A549 (cell line): ENCODE data around the gene ENTPD2.

ENCODE experiments used
- EP300 ChIP-seq, 2 experiments: fragments of >200 bp; sonication (Bioruptor Twin); formaldehyde crosslinking; IDR thresholded peaks; 2 replicates in 1 of 2; 3 replicates in 1 of 2; pipeline ENCODE4 v1.6.1; 2016 to 2017
- FOSB ChIP-seq: fragments of 250-450 bp; sonication (Bioruptor Pico); IDR thresholded peaks from 2 replicates; pipeline ENCODE4 v1.5.0; 2020; ENCODE audit warnings: mild to moderate bottlenecking, moderate library complexity
- HOXA7 ChIP-seq: fragments of 250-450 bp; sonication (Bioruptor Pico); IDR thresholded peaks from 2 replicates; pipeline ENCODE4 v1.5.0; 2020; ENCODE audit warnings: mild to moderate bottlenecking, moderate library complexity
- POLR2A ChIP-seq: IDR thresholded peaks from 2 replicates; pipeline ENCODE4 v1.6.1; 2012; ENCODE audit warnings: mild to moderate bottlenecking, low read length
- SREBF2 ChIP-seq: fragments of 450-650 bp; IDR thresholded peaks from 2 replicates; pipeline ENCODE4 v1.6.1; 2014; ENCODE audit warnings: mild to moderate bottlenecking, moderate library complexity
- TF ChIP-seq, protein P1 (sequence below): fragments of >200 bp; sonication (Bioruptor Twin); formaldehyde crosslinking; IDR thresholded peaks from 3 replicates; pipeline ENCODE4 v1.5.1; 2016

DNA sequence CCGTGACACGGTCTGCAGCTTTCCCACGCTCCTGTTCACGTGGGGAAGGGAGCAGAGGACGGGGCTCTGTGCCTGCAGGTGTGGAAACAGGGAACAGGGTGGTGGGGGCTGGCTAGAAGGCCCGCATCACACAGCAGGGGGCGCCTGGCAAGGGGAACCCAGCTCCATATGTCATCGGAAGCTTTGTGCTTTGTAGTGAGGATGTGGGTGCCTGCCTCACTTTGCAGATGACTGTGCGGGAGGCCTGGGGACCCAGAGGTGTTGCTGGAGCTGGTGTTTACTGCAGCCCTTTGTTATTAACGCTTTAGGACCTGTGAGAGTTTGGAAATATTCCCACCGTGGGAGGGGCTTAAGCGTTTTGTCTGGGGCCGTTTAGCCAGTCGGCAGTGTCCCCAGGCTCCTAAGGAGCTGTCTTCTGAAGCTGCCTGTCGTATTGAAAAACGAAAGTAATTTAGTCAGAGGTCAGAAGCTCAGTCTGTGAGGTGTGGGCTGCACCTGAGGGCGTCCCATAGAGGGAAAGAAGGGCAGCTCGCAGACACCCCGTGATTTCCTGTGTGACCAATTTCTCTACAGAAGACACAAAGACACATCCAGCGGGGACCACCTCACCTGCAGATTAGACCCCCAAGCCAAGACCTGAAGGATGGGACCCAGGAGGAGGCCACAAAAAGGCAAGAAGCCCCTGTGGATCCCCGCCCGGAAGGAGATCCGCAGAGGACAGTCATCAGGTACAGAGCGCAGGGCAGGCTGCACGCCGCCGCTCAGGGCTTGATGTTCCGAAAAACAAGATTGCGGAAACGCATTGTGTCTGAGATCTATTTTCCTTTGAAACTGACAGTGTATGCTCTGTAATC, 42.0 kb upstream of the ENTPD2 start:
- TF ChIP-seq SREBF2, result no peak
- TF ChIP-seq HOXA7 (CRISPR knock-in tag), result no peak
- TF ChIP-seq EP300 (IDR thresholded peaks at IDR 0.05), result no peak
- no peak for TF ChIP-seq POLR2A
- TF ChIP-seq, protein P1, sequence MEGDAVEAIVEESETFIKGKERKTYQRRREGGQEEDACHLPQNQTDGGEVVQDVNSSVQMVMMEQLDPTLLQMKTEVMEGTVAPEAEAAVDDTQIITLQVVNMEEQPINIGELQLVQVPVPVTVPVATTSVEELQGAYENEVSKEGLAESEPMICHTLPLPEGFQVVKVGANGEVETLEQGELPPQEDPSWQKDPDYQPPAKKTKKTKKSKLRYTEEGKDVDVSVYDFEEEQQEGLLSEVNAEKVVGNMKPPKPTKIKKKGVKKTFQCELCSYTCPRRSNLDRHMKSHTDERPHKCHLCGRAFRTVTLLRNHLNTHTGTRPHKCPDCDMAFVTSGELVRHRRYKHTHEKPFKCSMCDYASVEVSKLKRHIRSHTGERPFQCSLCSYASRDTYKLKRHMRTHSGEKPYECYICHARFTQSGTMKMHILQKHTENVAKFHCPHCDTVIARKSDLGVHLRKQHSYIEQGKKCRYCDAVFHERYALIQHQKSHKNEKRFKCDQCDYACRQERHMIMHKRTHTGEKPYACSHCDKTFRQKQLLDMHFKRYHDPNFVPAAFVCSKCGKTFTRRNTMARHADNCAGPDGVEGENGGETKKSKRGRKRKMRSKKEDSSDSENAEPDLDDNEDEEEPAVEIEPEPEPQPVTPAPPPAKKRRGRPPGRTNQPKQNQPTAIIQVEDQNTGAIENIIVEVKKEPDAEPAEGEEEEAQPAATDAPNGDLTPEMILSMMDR, result no peak
- TF ChIP-seq FOSB (CRISPR knock-in tag), result no peak
